ENCODE results near the gene KIF26B.

KIF26B gene

GRCh38 chr1:245466261-245466660 lies 311.5 kb downstream of the KIF26B start:
- FAIRE-seq (no peak), DNase-seq (ENCODE audit: insufficient read length, low spot score) (no peak)
- no peak for TF ChIP-seq CTCF (IDR thresholded peaks at IDR 0.05; ENCODE audit: insufficient read depth, missing control alignments)

- FAIRE-seq (no peak), DNase-seq (ENCODE audit: insufficient read length, low spot score) (no peak)
- no peak for TF ChIP-seq CTCF (IDR thresholded peaks at IDR 0.05; ENCODE audit: insufficient read depth, missing control alignments)
Measured at GRCh38 chr1:245467804-245468203, 313.0 kb downstream of the KIF26B start.

GRCh38 chr1:245469006-245469405 lies 314.2 kb downstream of the KIF26B start:
- DNase-seq (ENCODE audit: insufficient read length, low spot score) (no peak), FAIRE-seq (no peak)
- no peak for TF ChIP-seq CTCF (IDR thresholded peaks at IDR 0.05; ENCODE audit: insufficient read depth, missing control alignments)

- FAIRE-seq (no peak), DNase-seq (ENCODE audit: insufficient read length, low spot score) (no peak)
- TF ChIP-seq CTCF (IDR thresholded peaks at IDR 0.05; ENCODE audit: insufficient read depth, missing control alignments): no peak
Measured at GRCh38 chr1:245469734-245470133, 314.9 kb downstream of the KIF26B start.

GRCh38 chr1:245475126-245475525 lies 320.3 kb downstream of the KIF26B start:
- no peak for FAIRE-seq
- TF ChIP-seq CTCF (IDR thresholded peaks at IDR 0.05; ENCODE audit: insufficient read depth, missing control alignments): no peak
- no peak for DNase-seq (ENCODE audit: insufficient read length, low spot score)

GRCh38 chr1:245475961-245476516 lies 321.3 kb downstream of the KIF26B start:
- DNase-seq (ENCODE audit: insufficient read length, low spot score): no peak
- TF ChIP-seq CTCF (IDR thresholded peaks at IDR 0.05; ENCODE audit: insufficient read depth, missing control alignments): no peak
- no peak for FAIRE-seq

GRCh38 chr1:245477941-245478340 lies 323.2 kb downstream of the KIF26B start:
- FAIRE-seq (no peak), DNase-seq (ENCODE audit: insufficient read length, low spot score) (no peak)
- TF ChIP-seq CTCF (IDR thresholded peaks at IDR 0.05; ENCODE audit: insufficient read depth, missing control alignments): no peak
